HG03558 (cell line): ENCODE data around the gene SPINT4.
"Not testable (repeated sequence)": the region's sequence is repeated elsewhere in the genome, so short reads cannot be mapped to it uniquely, and the experiment has no call there.

Experiments used
- ATAC-seq: cut with Tn5 transposase; IDR thresholded peaks from one replicate; pipeline ENCODE4 v1.9.1; 2021; ENCODE audit warnings: moderate number of reproducible peaks; ENCODE audit not compliant: unreplicated experiment; ENCODE audit errors: extremely low read depth

Gene SPINT4

DNA sequence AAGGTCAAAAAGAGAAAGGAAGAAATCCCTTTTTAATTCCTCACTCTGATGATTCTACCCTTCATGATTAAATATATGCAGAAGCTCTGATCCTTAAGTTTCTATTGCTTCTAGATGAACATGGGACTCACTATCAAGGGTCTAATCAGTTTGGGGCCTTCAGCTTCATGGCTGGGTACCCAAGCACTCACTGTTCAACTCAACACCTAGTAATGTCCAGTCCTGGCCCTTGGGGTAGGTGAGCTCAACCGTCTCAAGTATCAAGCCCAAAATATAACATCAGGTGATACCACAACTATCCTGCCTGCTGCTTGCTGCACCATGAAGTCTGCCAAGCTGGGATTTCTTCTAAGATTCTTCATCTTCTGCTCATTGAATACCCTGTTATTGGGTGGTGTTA, at the start of gene SPINT4:
TSS of gene SPINT4 (plus strand) at position 301 of the 400 bp plus-strand sequence. CDS start at position 322, 21 bp downstream.
- ATAC-seq: no peak

DNA sequence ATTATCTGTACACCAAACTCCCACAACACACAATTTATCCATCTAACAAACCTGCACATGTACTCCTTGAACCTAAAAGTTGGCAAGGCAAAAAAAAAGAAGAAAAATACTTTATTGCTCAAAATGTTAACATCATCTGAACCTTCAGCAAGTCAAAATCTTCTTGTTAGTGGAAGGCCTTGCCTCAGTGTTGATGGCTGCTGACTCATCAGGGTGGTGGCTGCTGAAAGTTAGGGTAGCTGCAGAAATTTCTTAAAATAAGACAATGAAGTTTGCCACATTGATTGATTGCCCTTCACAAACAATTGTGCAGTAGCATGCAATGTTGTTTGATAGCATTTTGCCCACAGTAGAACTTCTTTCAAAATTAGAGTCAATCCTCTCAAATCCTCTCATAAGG, 49.4 kb upstream of the SPINT4 start:
- no peak for ATAC-seq

DNA sequence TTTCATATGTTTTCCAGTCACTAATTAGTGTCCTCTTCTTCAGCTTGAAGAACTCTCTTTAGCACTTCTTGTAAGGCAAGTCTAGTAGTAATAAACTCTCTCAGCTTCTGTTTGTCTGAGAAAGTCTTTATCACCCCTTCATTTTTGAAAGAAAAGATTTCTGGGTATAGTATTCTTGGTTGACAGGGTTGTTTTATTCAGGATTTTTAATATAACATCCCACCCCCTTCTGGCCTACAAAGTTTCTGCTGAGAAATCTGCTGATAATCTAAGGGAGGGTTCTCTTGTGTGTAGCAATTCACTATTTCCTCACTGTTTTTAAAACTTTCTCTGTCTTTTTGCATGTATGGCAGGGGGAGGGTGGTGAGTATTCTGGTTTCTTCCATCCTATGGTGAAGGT, 42.5 kb upstream of the SPINT4 start:
- no peak for ATAC-seq

DNA sequence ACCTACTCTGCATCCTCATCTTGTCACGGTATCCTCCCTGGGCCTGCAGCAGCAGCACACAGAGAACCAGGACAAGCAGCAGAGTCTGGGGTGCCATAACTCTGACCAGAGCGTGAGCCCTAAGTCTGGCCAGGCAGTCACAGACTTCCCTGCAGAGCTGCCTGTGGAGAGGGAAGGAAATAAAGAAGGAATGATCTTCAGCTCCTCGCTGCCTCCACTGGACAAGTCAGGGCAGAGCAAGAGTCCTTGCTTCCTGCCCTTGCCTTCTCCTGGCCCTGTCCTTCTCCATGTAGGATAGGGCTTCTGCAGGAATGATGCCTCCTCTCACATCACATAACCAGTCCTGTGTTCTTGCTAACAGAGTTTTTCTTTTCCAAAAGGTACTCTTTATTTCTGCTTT, 36.3 kb upstream of the SPINT4 start:
- ATAC-seq: no peak

DNA sequence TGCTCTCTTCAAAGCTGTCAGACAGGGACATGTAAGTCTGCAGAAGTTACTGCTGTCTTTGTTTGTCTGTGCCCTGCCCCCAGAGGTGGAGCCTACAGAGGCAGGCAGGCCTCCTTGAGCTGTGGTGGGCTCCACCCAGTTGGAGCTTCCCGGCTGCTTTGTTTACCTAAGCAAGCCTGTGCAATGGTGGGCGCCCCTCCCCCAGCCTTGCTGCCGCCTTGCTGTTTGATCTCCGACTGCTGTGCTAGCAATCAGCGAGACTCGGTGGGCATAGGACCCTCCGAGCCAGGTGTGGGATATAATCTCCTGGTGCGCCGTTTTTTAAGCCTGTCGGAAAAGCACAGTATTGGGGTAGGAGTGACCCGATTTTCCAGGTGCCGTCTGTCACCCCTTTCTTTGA, 28.8 kb upstream of the SPINT4 start:
- ATAC-seq: not testable (repeated sequence)

DNA sequence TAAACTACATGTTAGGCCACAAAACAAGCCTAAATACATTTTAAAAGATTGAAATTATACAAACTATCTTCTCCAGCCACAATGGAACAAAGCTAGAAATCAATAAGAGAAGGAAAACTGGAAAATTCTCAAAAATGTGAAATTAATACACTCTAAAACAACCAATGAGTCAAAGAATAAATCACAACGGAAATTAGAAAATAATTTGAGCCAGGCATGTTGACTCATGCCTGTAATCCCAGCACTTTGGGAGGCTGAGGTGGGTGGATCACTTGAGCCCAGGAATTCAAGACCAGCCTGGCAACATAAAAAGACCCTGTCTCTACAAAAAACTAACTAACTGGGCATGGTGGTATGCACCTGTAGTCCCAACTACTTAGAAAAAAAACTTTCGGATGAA, 26.7 kb upstream of the SPINT4 start:
- ATAC-seq: no peak

DNA sequence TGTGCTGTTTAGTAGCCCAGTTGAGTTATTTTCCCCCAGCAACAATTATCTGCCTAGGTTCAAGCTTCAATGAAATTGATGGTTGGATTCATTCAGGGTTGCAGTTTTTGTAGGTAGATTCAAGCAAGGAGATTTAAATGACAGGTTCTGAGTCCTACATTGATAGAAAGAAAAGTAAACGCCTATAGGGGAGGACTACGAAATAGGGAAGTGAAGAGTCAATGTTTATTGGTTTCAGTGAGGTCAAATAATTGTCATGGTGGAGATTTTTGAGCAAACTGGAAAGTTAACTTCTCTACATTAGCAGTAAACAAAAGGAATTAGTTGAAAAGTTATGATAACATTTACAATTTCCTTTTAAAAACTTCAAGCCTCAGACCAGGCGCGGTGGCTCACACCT, 21.0 kb upstream of the SPINT4 start:
- ATAC-seq: no peak

DNA sequence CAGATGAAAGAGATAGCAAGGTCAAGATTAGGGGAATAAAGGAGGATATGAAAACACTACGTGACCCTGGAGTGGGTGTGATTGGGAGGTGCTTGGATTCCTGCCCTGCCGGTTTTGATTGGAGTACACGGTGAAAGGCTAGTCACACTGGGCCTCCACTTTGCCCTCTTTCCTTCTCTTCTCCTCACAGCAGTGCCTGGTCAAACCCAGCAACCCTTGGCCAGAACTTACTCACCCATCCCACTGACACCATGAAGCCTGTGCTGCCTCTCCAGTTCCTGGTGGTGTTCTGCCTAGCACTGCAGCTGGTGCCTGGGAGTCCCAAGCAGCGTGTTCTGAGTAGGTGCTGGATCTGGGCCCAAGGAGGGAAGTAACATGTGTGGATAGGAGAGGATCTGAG, 20.3 kb upstream of the SPINT4 start, which contains the start of gene WFDC13:
TSS of gene WFDC13 (plus strand) at position 166 of the 400 bp plus-strand sequence. CDS start at position 252, 86 bp downstream.
- no peak for ATAC-seq

DNA sequence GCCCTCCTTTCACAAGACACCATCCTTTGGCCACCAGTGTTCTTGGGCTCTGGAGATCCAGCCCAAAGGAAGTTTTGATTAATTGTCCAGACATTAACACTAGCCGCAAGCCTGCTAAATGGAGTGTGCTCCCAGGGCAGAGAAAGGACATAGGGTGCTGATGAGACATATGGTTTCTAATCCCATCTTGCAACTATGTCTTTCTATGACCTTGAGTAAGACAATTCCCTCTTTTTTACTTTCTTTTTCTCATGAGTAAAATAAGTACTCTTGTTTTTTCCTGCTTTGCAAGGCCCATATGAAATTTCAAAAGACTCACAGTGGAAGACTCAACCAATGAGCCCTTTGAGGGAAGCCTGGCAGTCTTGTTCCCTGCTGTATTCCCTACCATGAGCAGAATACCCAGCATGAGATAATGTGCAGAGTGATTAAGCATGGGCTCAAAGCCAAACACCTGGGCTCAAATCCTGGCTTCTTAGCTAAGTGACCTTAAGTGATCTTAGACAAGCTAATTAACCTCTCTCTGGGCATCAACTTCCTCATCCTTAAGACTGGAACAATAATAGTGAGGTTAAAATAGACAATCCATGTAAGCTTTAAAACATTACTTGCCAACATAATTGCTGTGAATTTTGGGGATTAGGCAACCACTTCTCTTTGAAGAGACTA, 17.0 kb upstream of the SPINT4 start, which contains the start of gene WFDC10B:
TSS of gene WFDC10B (minus strand) at position 51 of the 669 bp plus-strand sequence. CDS start 19,027 bp downstream, outside the sequence.
- ATAC-seq: no peak

DNA sequence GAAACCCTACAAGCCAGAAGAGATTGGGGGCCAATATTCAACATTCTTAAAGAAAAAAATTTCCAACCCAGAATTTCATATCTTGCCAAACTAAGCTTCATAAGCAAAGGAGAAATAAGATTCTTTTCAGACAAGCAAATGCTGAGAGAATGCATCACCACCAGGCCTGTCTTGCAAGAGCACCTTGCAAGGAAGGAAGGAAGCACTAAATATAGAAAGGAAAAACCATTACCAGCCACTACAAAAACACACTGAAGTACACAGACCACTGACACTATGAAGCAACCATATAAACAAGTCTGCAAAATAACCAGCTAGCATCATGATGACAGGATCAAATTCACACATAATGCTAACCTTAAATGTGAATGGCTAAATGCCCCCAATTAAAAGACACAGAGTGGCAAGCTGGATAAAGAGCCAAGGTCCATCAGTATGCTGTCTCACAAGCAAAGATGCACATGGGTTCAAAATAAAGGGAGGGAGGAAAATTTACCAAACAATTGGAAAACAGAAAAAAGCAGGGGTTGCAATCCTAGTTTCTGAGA, 5.9 kb upstream of the SPINT4 start:
- ATAC-seq: not testable (repeated sequence)

DNA sequence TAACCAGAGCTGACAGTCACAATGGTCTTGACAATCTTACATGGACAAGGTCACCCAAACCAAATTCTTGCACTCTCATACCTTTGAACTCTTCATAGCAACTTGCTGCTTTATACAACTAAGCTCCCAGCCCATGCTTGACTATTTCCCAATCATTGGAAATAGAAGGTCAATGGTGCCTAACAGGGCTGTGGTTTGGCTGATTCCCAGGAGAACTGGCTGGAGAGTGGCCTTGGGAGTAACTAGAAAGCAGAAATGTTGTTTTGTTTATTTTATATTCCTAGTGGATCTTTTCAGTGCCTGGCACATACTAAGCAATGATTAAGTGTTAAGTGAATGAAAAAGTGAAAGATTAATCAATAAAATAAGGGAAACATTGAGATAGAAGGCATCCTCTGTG, 3.0 kb downstream of the SPINT4 start:
- ATAC-seq: no peak

DNA sequence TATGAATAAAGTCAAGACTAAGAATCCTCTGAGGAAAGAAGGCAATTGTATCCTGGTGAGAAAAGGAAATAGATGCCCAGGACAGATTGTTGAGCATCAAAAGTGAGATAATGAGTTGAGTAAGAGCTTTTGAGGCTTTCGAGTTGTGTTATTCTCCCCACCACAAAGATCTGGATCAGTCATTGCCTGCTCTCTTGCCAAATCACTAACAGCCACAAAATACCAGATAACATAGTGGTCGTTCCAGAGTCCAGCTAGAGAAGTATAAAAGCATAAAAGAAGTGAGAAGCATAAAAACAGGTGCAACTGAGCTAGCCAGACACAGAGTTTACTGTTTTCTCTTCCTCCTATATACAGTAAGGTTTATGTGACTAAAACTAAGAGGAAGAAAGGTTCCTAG, 4.9 kb downstream of the SPINT4 start:
- ATAC-seq: no peak

DNA sequence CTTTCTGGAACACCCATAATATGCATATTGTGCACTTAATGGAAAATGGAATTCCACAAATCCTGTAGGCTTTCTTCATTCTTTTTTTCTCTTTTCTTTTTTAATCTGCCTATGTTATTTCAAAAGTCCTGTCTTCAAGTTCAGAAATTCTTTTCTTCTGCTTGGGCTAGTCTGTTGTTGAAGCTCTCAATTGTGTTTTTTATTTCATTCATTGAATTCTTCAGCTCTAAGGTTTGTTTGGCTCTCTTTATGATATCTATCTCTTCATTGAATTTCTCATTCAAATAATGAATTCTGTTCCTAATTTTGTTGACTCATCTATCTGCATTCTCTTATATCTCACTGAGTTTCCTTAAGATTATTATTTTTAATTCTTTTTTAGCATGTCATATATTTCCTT, 10.1 kb downstream of the SPINT4 start:
- ATAC-seq: no peak

DNA sequence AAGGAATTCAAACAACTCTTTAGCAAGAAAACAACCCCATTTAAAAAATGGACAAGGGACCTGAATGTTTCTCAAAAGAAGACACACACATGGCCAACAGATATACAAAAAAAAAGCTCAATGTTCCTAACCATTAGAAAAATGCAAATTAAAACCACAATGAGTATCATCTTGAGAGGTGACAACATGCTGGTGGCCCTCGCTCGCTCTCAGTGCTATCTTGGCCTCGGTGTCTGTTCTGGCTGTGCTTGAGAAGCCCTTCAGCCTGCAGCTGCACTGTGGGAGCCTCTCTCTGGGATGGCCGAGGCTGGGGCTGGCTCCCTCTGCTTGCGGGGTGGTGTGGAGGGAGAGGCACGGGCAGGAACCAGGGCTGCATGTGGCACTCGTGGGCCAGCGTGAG, 13.4 kb downstream of the SPINT4 start:
- no peak for ATAC-seq

DNA sequence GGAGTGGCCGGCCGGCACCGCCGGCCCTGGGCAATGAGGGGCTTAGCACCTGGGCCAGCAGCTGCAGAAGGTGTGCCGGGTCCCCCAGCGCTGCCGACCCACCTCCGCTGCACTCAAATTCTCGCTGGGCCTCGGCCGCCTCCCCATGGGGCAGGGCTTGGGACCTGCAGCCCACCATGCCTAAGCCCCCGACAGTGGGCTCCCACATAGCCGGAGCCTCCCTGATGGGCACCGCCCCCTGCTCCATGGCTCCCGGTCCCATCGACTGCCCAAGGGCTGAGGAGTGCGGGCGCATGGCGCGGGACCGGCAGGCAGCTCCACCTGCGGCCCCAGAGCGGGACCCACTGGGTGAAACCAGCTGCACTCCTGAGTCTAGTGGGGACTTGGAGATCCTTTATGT, 13.8 kb downstream of the SPINT4 start:
- no peak for ATAC-seq

DNA sequence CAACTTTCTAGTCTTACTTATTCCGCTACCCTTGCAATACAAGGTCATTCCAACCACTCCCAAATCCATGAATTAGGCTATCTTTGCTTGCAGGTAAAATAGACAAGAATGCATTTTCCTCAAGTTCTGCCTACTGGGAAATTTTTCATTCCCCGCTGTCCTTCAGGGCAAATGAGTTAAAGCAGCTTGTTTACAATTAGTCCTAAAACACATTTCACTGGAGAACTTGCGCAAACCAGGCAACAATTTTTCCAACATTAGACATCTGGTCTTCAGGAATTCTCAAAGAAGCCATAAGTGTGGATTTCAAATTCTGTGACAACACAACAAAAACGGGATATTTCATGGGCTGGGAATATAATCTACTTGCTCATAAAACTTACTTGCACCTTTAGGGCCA, 20.4 kb downstream of the SPINT4 start:
- no peak for ATAC-seq

DNA sequence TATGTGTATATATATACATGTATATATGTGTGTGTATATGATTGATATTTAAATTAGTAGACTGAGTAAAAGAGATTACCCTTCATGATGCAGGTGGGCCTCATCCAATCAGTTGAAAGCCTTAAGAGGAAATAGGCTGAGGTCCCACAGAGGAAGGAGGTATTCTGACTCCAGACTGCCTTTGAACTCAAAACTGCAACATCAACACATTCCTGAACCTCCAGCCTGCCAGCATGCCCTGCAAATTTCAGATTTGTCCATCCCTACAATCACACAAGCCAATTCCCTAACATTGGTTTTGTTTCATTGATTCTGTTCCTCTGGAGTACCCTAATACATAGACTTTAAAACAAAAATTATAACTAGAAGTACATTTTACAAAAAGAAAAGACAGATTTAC, 22.9 kb downstream of the SPINT4 start:
- no peak for ATAC-seq

DNA sequence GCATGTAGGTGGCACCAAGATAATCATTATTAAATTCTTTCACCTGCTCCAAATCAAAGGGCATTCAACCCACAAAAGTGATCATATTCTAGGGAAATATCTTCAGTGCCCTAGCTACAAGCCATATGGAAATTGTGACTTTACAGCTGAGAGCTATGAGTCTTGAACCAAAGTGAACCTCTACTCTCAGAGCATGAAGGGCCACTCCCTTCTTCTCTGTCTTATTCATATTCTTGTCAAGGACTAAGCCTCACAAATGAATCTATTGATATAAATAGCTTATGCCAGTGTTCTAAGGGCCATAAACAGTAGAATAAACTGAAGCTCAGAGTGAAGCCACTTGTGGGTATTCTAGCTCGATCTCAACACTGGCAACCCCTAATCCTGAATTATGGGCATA, 29.6 kb downstream of the SPINT4 start:
- no peak for ATAC-seq

DNA sequence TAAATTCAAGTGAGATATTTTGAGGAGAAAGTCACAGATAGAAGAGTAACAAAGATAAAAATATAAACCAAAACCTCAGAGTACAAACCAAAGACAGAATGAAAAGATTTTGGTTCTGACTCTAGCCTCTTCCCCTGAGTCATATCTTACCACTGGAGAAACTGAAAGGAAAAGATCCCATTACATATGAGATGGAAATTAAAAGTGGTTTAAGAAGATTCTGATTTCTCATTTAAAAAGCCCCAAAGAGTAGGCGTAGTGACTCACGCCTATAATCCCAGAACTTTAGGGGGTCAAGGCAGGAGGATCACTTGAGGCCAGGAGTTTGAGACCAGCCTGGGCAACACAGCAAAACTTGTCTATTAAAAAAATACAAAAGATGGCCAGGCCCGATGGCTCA, 30.6 kb downstream of the SPINT4 start:
- no peak for ATAC-seq

DNA sequence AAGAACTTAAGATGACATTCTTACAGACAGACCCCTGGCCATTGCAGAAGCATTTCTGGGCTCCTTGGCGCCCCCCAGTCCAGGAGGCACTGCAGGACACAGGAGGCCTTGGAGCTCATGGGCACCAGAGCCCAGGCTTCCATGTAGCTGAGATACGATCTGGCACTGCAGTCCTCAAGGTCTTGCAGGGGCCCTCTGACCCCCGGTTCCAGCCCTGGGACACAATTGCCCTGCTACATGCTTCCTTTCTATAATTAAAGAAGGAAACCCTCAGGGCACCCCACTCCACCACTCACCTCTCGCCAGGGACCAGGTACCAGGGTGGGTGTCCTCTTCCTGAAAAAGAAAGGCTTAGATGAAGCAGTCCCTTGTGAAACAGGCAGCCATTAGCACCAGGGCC, 35.9 kb downstream of the SPINT4 start:
- ATAC-seq: no peak

DNA sequence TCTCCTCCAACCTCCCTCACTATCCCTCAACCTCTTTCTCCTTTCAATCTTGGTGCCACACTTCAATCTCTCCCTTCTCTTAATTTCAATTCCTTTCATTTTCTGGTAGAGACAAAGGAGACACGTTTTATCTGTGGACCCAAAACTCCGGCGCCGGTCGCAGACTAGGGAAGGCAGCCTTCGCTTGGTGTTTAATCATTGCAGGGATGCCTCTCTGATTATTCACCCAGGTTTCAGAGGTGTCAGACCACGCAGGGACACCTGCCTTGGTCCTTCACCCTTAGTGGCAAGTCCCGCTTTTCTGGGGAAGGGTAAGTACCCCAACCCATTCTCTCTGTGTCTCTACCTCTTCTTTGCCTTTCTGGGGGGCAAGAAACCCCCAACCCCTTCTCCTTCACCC, 37.8 kb downstream of the SPINT4 start:
- not testable (repeated sequence) for ATAC-seq

DNA sequence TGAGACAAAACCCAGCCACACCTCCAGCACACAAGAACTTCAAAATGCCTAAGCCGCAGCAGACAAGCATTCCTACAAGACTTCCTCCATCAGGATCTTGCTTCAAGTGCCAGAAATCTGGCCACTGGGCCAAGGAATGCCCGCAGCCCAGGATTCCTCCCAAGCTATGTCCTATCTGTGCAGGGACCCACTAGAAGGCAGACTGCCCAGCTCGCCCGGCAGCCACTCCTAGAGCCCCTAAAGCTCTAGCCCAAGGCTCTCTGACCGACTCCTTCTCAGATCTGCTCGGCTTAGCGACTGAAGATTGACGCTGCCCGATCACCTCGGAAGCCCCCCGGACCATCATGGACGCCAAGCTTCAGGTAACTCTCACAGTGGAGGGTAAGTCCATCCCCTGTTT, 39.8 kb downstream of the SPINT4 start:
- not testable (repeated sequence) for ATAC-seq
